HUES48 (cell line): Measurements from ENCODE around the gene GNB1L.

ENCODE experiments used
- H3K27ac ChIP-seq: one replicate; pipeline ENCODE4 v1.7.0; 2013; ENCODE audit warnings: low read depth, low read length, inconsistent platforms
- H3K27me3 ChIP-seq: 2 replicates; pipeline ENCODE4 v1.6.1; 2013; ENCODE audit warnings: mild to moderate bottlenecking, low read length; ENCODE audit not compliant: control insufficient read depth, insufficient read depth
- H3K36me3 ChIP-seq: 2 replicates; pipeline ENCODE4 v1.6.1; 2013; ENCODE audit warnings: low read length; ENCODE audit not compliant: control insufficient read depth, insufficient read depth
- H3K4me1 ChIP-seq: 2 replicates; pipeline ENCODE4 v1.6.1; 2013; ENCODE audit warnings: mild to moderate bottlenecking, low read length; ENCODE audit not compliant: control insufficient read depth, insufficient read depth
- H3K4me3 ChIP-seq: 2 replicates; pipeline ENCODE4 v1.5.1; 2013; ENCODE audit warnings: mild to moderate bottlenecking, low read depth, low read length
- H3K9ac ChIP-seq: 2 replicates; pipeline ENCODE4 v1.6.1; 2013; ENCODE audit warnings: mild to moderate bottlenecking, low read depth, low read length, moderate library complexity
- H3K9me3 ChIP-seq: 2 replicates; pipeline ENCODE4 v1.6.1; 2013; ENCODE audit warnings: low read length; ENCODE audit not compliant: control insufficient read depth, insufficient read depth

GNB1L gene

GRCh38 chr22:19735665-19736510, 118.8 kb downstream of the GNB1L start:
- H3K9me3 ChIP-seq, result no peaks in the 10 kb centered on the region
- no peak overlapping the region for H3K9ac ChIP-seq
- H3K36me3 ChIP-seq, result no peaks in the 10 kb centered on the region
- H3K27me3 ChIP-seq, result no peaks in the 10 kb centered on the region
- H3K27ac ChIP-seq, result no peak overlapping the region
- H3K4me1 ChIP-seq, result peaks cover 3% of the 10 kb centered on the region; the same call in 1 of the 2 replicates
- H3K4me3 ChIP-seq, result no peak overlapping the region

- no peak overlapping the region for H3K27ac ChIP-seq
- H3K4me3 ChIP-seq, result no peak overlapping the region
- no peaks in the 10 kb centered on the region for H3K9me3 ChIP-seq
- H3K9ac ChIP-seq, result no peak overlapping the region
- H3K4me1 ChIP-seq, result peaks cover 3% of the 10 kb centered on the region; the same call in 1 of the 2 replicates
- H3K27me3 ChIP-seq, result peaks cover 5% of the 10 kb centered on the region
- H3K36me3 ChIP-seq, result no peaks in the 10 kb centered on the region
Observed at GRCh38 chr22:19734837-19735382, 119.8 kb downstream of the GNB1L start.

- Histone ChIP-seq H3K4me3 (no peak overlapping the region), H3K36me3 (no peaks in the 10 kb centered on the region), H3K9ac (no peak overlapping the region), H3K9me3 (no peaks in the 10 kb centered on the region), H3K27me3 (peaks cover 12% of the 10 kb centered on the region), H3K27ac (no peak overlapping the region), H3K4me1 (peaks cover 3% of the 10 kb centered on the region; the same call in 1 of the 2 replicates)
Observed at GRCh38 chr22:19734163-19734562, 120.5 kb downstream of the GNB1L start.

- no peaks in the 10 kb centered on the region for H3K36me3 ChIP-seq
- H3K9ac ChIP-seq, result no peak overlapping the region
- H3K4me3 ChIP-seq, result no peak overlapping the region
- H3K4me1 ChIP-seq, result peaks cover 3% of the 10 kb centered on the region; the same call in 1 of the 2 replicates
- H3K27me3 ChIP-seq, result peaks cover 16% of the 10 kb centered on the region
- H3K27ac ChIP-seq, result no peak overlapping the region
- H3K9me3 ChIP-seq, result no peaks in the 10 kb centered on the region
Observed at GRCh38 chr22:19733755-19734154, 120.9 kb downstream of the GNB1L start.
